Neuronal stem cell (in vitro differentiated cells): Measurements from ENCODE around the gene LYPD8.
"Not testable (repeated sequence)": the region's sequence is repeated elsewhere in the genome, so short reads cannot be mapped to it uniquely, and the experiment has no call there.

Source experiments
- DNase-seq: peaks from one replicate; pipeline ENCODE4 v3.0.0-alpha.2; 2013; ENCODE audit warnings: low spot score
- H2AFZ ChIP-seq: one replicate; pipeline ENCODE4 v1.6.1; 2013; ENCODE audit warnings: mild to moderate bottlenecking, low read length, inconsistent platforms
- H2AK5ac ChIP-seq: 2 replicates; pipeline ENCODE4 v1.6.1; 2013; ENCODE audit warnings: low read depth, mild to moderate bottlenecking, inconsistent platforms, low read length, moderate library complexity, mixed read lengths
- H2BK120ac ChIP-seq: 2 replicates; pipeline ENCODE4 v1.6.1; 2013; ENCODE audit warnings: low read depth, mild to moderate bottlenecking, inconsistent platforms, low read length, moderate library complexity, mixed read lengths
- H2BK12ac ChIP-seq: one replicate; pipeline ENCODE4 v1.6.1; 2013; ENCODE audit warnings: low read length, inconsistent platforms
- H2BK15ac ChIP-seq: 2 replicates; pipeline ENCODE4 v1.6.1; 2013; ENCODE audit warnings: mild to moderate bottlenecking, low read length, inconsistent platforms, mixed read lengths
- H2BK5ac ChIP-seq: one replicate; pipeline ENCODE4 v1.6.1; 2013; ENCODE audit warnings: inconsistent platforms, mild to moderate bottlenecking, low read length, moderate library complexity
- H3K14ac ChIP-seq: one replicate; pipeline ENCODE4 v1.6.1; 2013; ENCODE audit warnings: low read length, inconsistent platforms
- H3K18ac ChIP-seq: 2 replicates; pipeline ENCODE4 v1.6.1; 2013; ENCODE audit warnings: low read length, inconsistent platforms
- H3K23ac ChIP-seq: 2 replicates; pipeline ENCODE4 v1.6.1; 2013; ENCODE audit warnings: low read depth, mild to moderate bottlenecking, mixed read lengths, low read length, inconsistent platforms; ENCODE audit not compliant: poor library complexity
- H3K27ac ChIP-seq: replicated peaks from 3 replicates; pipeline ENCODE4 v1.5.1; 2013; ENCODE audit warnings: low read length, inconsistent platforms
- H3K27me3 ChIP-seq, 3 experiments: 2 replicates each; pipeline ENCODE4 v1.6.1; 2013; ENCODE audit warnings: low read length in 3 of 3, mild to moderate bottlenecking in 2 of 3, inconsistent platforms in 1 of 3, low read depth in 1 of 3, mixed read lengths in 1 of 3, moderate library complexity in 1 of 3; ENCODE audit not compliant: control insufficient read depth in 3 of 3, insufficient read depth in 3 of 3
- H3K36me3 ChIP-seq, 2 donors: replicated peaks in 1 of 2; 2 replicates each; pipeline ENCODE4 v1.6.1; 2013; ENCODE audit warnings: low read length in 2 of 2; ENCODE audit not compliant: control insufficient read depth in 2 of 2, insufficient read depth in 2 of 2
- H3K4ac ChIP-seq: 2 replicates; pipeline ENCODE4 v1.6.1; 2013; ENCODE audit warnings: inconsistent platforms, mild to moderate bottlenecking, low read length, moderate library complexity
- H3K4me1 ChIP-seq, 2 donors: 1 replicate in 1 of 2; 2 replicates in 1 of 2; pipeline ENCODE4 v1.6.1; 2013; ENCODE audit warnings: low read length in 2 of 2, low read depth in 1 of 2; ENCODE audit not compliant: control insufficient read depth in 2 of 2, insufficient read depth in 1 of 2
- H3K4me2 ChIP-seq: one replicate; pipeline ENCODE4 v1.6.1; 2013; ENCODE audit warnings: mild to moderate bottlenecking, low read length, inconsistent platforms; ENCODE audit not compliant: insufficient read depth, poor library complexity, severe bottlenecking
- H3K4me3 ChIP-seq, 2 donors: 2 replicates each; pipeline ENCODE4 v1.5.1; 2013; ENCODE audit warnings: low read length in 2 of 2, mild to moderate bottlenecking in 2 of 2, inconsistent platforms in 1 of 2, moderate library complexity in 1 of 2
- H3K79me1 ChIP-seq: one replicate; pipeline ENCODE4 v1.6.1; 2013; ENCODE audit warnings: low read depth, mild to moderate bottlenecking, inconsistent platforms, low read length, moderate library complexity
- H3K9ac ChIP-seq: one replicate; pipeline ENCODE4 v1.6.1; 2013; ENCODE audit warnings: mild to moderate bottlenecking, low read depth, low read length, inconsistent platforms; ENCODE audit not compliant: poor library complexity
- H3K9me3 ChIP-seq, 2 donors: replicated peaks in 1 of 2; 2 replicates each; pipeline versions ENCODE3 to v1.6.1; 2013; ENCODE audit warnings: low read length in 2 of 2, mild to moderate bottlenecking in 2 of 2, inconsistent platforms in 1 of 2, low read depth in 1 of 2, mixed read lengths in 1 of 2, moderate library complexity in 1 of 2; ENCODE audit not compliant: control insufficient read depth in 2 of 2, insufficient read depth in 1 of 2
- H4K8ac ChIP-seq: one replicate; pipeline ENCODE4 v1.6.1; 2013; ENCODE audit warnings: low read depth, mild to moderate bottlenecking, inconsistent platforms, low read length, moderate library complexity
- H4K91ac ChIP-seq: one replicate; pipeline ENCODE4 v1.6.1; 2013; ENCODE audit warnings: low read length, low read depth, mild to moderate bottlenecking, inconsistent platforms; ENCODE audit not compliant: poor library complexity
- WGBS, 2 donors: extraction: QIAGEN DNeasy Blood & Tissue Kit; methylation state at CpG; one replicate each; pipeline ENCODE4 v1.1.7; 2013; ENCODE audit warnings: missing lambda C conversion rate in 2 of 2, mixed read lengths in 1 of 2; ENCODE audit not compliant: insufficient read length in 2 of 2, insufficient replicate concordance in 1 of 2; ENCODE audit errors: extremely low coverage in 2 of 2; 5-methylcytosine and 5-hydroxymethylcytosine counted together

LYPD8 gene

DNA sequence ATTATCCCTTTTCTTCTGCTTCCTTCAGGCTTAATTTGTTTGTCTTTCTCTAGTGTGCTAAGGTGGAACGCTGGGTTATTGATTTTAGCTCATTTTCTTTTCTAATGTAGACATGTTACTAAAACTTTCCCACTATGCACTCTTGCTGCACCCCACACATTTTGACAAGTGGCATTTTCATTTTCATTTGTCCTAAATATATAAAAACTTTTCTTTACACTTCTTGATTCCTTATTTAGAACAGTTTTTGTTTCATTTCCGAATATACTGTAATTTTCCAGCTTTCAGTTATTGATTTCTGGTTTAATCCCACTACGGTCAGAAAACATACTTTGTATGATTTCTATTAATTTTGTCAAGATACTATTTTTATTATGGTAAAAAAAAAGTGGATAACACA is 44.9 kb upstream of the LYPD8 start:
- Histone ChIP-seq H3K23ac (no peak overlapping the region), H2BK15ac (no peak overlapping the region), H2AK5ac (no peak overlapping the region), H3K4me2 (no peak overlapping the region), H4K8ac (no peak overlapping the region), H3K9ac (no peak overlapping the region), H3K14ac (no peak overlapping the region), H3K4ac (no peak overlapping the region), H2BK12ac (no peak overlapping the region), H3K36me3 (no peaks in the 10 kb centered on the region), H3K4me3 (no peak overlapping the region), H2AFZ (no peak overlapping the region), H3K4me1 (no peaks in the 10 kb centered on the region), H2BK120ac (no peak overlapping the region), H4K91ac (no peak overlapping the region), H3K18ac (no peak overlapping the region), H3K27ac (no peak overlapping the region), H2BK5ac (no peak overlapping the region), H3K79me1 (no peaks in the 10 kb centered on the region), H3K27me3 (peaks cover 0 to 3% (median 0%) of the 10 kb centered on the region in 3 experiments), H3K9me3 (peaks cover 0 to 3% of the 10 kb centered on the region in 2 donors)
- DNase-seq = no peak
- WGBS, 2 donors = no CpG with 5 or more reads among the region's 3 CpGs

DNA sequence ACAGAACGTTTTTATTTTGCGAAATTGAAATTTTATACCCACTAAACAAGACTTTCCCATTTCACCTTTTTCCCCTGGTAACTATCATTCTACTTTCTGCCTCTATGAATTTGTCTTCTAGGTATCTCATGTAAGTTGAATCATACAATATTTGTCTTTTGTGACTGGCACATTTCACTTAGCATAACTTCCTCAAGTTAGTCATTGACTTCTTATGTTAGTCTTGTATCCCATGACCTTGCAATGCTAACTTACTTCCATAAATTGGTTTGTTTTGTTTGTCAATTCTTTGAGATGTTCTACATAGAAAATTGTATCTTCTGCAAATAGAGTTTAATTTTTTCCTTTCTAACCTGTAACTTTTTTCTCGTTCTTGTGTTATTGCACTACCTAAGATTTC is 43.2 kb upstream of the LYPD8 start:
- no CpG with 5 or more reads among the region's 3 CpGs for WGBS, 2 donors
- no peak overlapping the region for H2AK5ac ChIP-seq

DNA sequence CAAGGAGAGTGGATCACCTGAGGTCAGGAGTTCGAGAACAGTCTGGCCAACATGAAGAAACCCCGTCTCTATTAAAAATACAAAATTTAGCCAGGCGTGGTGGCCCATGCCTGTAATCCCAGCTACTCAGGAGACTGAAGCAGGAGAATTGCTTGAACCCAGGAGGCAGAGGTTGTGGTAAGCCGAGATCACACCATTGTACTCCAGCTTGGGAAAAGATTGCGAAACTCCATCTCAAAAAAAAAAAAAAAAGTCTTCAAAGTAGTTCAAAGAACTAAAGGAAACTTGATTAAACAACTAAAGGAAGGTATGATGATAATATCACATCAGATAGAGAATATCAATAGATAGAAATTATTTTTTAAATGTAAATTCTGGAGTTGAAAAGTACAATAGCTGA is 39.1 kb upstream of the LYPD8 start:
- not testable (repeated sequence) for H2BK5ac ChIP-seq, H3K4me1 ChIP-seq, H3K4me3 ChIP-seq, H3K27ac ChIP-seq, H4K8ac ChIP-seq, DNase-seq, H3K4me2 ChIP-seq, H3K23ac ChIP-seq, H3K14ac ChIP-seq, H2AK5ac ChIP-seq, H3K4ac ChIP-seq, H3K79me1 ChIP-seq, H3K9ac ChIP-seq, H3K18ac ChIP-seq, H4K91ac ChIP-seq, H2BK15ac ChIP-seq, H3K27me3 ChIP-seq, H2BK120ac ChIP-seq, H2BK12ac ChIP-seq, H3K36me3 ChIP-seq, H2AFZ ChIP-seq, H3K9me3 ChIP-seq
- WGBS, 2 donors = no CpG with 5 or more reads among the region's 5 CpGs

More for the DNA sequence above, 43.2 kb upstream of the LYPD8 start:
- Histone ChIP-seq H3K4me2 (no peak overlapping the region), H2BK120ac (no peak overlapping the region), H3K4me3 (no peak overlapping the region), H2BK15ac (no peak overlapping the region), H3K9ac (no peak overlapping the region), H3K4me1 (no peaks in the 10 kb centered on the region), H2BK12ac (no peak overlapping the region), H3K4ac (no peak overlapping the region), H3K36me3 (no peaks in the 10 kb centered on the region), H3K27ac (no peak overlapping the region), H3K14ac (no peak overlapping the region), H3K23ac (no peak overlapping the region), H4K8ac (no peak overlapping the region), H3K9me3 (peaks cover 0 to 3% of the 10 kb centered on the region in 2 donors), H2BK5ac (no peak overlapping the region), H3K27me3 (peaks cover 0 to 3% (median 0%) of the 10 kb centered on the region in 3 experiments), H3K79me1 (no peaks in the 10 kb centered on the region), H4K91ac (no peak overlapping the region), H3K18ac (no peak overlapping the region), H2AFZ (no peak overlapping the region)
- no peak for DNase-seq

DNA sequence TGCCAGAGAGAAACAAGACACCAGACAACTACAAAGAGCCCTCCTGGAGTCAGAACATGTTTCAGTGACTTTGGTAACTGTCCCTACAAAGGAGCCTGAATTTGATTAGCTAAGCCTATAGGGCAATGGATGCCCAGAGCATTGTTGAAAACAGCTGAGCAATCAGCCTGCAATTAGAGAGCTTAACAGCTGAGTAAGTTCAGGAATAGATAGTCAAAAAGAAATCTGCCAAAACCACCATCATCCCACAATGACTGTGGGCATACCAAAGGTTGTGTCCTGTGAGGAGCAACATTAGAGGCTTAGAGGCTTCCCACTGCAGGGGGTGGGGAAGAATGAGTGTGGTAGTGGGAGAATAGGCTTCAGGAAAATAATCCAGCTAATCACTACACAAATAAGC is 38.0 kb upstream of the LYPD8 start:
- Histone ChIP-seq H3K9ac (no peak overlapping the region), H2BK5ac (no peak overlapping the region), H3K36me3 (no peaks in the 10 kb centered on the region), H3K4ac (no peak overlapping the region), H3K23ac (no peak overlapping the region), H2AK5ac (no peak overlapping the region), H3K4me3 (no peak overlapping the region), H3K4me2 (no peak overlapping the region), H3K4me1 (no peaks in the 10 kb centered on the region), H3K18ac (no peak overlapping the region), H3K14ac (no peak overlapping the region), H2BK15ac (no peak overlapping the region), H3K27ac (no peak overlapping the region), H2BK120ac (no peak overlapping the region), H4K91ac (no peak overlapping the region), H4K8ac (no peak overlapping the region), H3K27me3 (no peaks in the 10 kb centered on the region), H3K9me3 (peaks cover 0 to 7% of the 10 kb centered on the region in 2 donors), H2BK12ac (no peak overlapping the region), H3K79me1 (no peaks in the 10 kb centered on the region), H2AFZ (no peak overlapping the region)
- no peak for DNase-seq
